ENCODE data around the gene CDK15.
A peak's percentile ranks its signal among the peaks of the same experiment; 100 is the strongest.

Gene CDK15

GRCh38 chr2:201907563-201907881 is 101.2 kb downstream of the CDK15 start:
- no peaks in the 10 kb centered on the region for H3K79me2 ChIP-seq (ENCODE audit: low read length)
- no peaks in the 10 kb centered on the region for H3K9me3 ChIP-seq (replicated peaks; ENCODE audit: insufficient read depth, low read length)
- TF ChIP-seq EZH2phosphoT487 (IDR thresholded peaks at IDR 0.05; ENCODE audit: low read length) (no peak), CTCF (IDR thresholded peaks at IDR 0.05; ENCODE audit: low read length) (no peak), EZH2 (optimal IDR thresholded peaks at IDR 0.05; ENCODE audit: low read depth, low read length) (no peak)
- no peak overlapping the region for H3K4me3 ChIP-seq (ENCODE audit: low read length)
- H3K9me2 ChIP-seq (replicated peaks; ENCODE audit: insufficient read depth, low read length), result no peaks in the 10 kb centered on the region
- DNase-seq, result no peak
- no peaks in the 10 kb centered on the region for H4K20me1 ChIP-seq (ENCODE audit: insufficient read depth, low read length)
- H3F3A ChIP-seq (ENCODE audit: insufficient read depth, low read length), result peaks cover 28% of the 10 kb centered on the region
- no peak overlapping the region for H3K9ac ChIP-seq (ENCODE audit: low read length)
- peaks cover 28% of the 10 kb centered on the region for H3K4me1 ChIP-seq (ENCODE audit: low read length)
- no peak overlapping the region for H3K4me2 ChIP-seq (ENCODE audit: low read depth, low read length)
- no peaks in the 10 kb centered on the region for H3K36me3 ChIP-seq (replicated peaks; ENCODE audit: insufficient read depth, low read length)
- H3K27me3 ChIP-seq (replicated peaks; ENCODE audit: insufficient read depth, low read length), result no peaks in the 10 kb centered on the region
- no peak overlapping the region for H3K27ac ChIP-seq (ENCODE audit: low read length)
- H2AFZ ChIP-seq (ENCODE audit: low read length), result no peak overlapping the region

GRCh38 chr2:201908901-201909300 is 102.6 kb downstream of the CDK15 start:
- H3K9me3 ChIP-seq (replicated peaks; ENCODE audit: insufficient read depth, low read length), result no peaks in the 10 kb centered on the region
- H3K27me3 ChIP-seq (replicated peaks; ENCODE audit: insufficient read depth, low read length), result no peaks in the 10 kb centered on the region
- H3K9ac ChIP-seq (ENCODE audit: low read length), result no peak overlapping the region; the same call in 1 of the 2 replicates
- H4K20me1 ChIP-seq (ENCODE audit: insufficient read depth, low read length), result no peaks in the 10 kb centered on the region
- H3K36me3 ChIP-seq (replicated peaks; ENCODE audit: insufficient read depth, low read length), result no peaks in the 10 kb centered on the region
- peak overlapping the region; percentile 32 for H2AFZ ChIP-seq (ENCODE audit: low read length)
- H3K79me2 ChIP-seq (ENCODE audit: low read length), result no peaks in the 10 kb centered on the region
- H3K4me2 ChIP-seq (ENCODE audit: low read depth, low read length), result peak overlapping the region; percentile 83
- peaks cover 28% of the 10 kb centered on the region for H3F3A ChIP-seq (ENCODE audit: insufficient read depth, low read length)
- H3K4me1 ChIP-seq (ENCODE audit: low read length), result peaks cover 27% of the 10 kb centered on the region
- DNase-seq, result no peak
- H3K27ac ChIP-seq (ENCODE audit: low read length), result peak overlapping the region; percentile 67; the same call in 1 of the 2 replicates
- peak overlapping the region; percentile 57 for H3K4me3 ChIP-seq (ENCODE audit: low read length)
- TF ChIP-seq EZH2phosphoT487 (IDR thresholded peaks at IDR 0.05; ENCODE audit: low read length), result no peak
- no peak for TF ChIP-seq EZH2 (optimal IDR thresholded peaks at IDR 0.05; ENCODE audit: low read depth, low read length)
- no peak for TF ChIP-seq CTCF (IDR thresholded peaks at IDR 0.05; ENCODE audit: low read length)
- H3K9me2 ChIP-seq (replicated peaks; ENCODE audit: insufficient read depth, low read length), result no peaks in the 10 kb centered on the region

GRCh38 chr2:201909348-201909747 is 103.0 kb downstream of the CDK15 start:
- no peaks in the 10 kb centered on the region for H3K79me2 ChIP-seq (ENCODE audit: low read length)

More at GRCh38 chr2:201909348-201909747, 103.0 kb downstream of the CDK15 start:
- Histone ChIP-seq H3K4me3 (ENCODE audit: low read length) (peak overlapping the region; percentile 57), H3K27me3 (replicated peaks; ENCODE audit: insufficient read depth, low read length) (no peaks in the 10 kb centered on the region), H3F3A (ENCODE audit: insufficient read depth, low read length) (peaks cover 24% of the 10 kb centered on the region), H3K9ac (ENCODE audit: low read length) (peak overlapping the region; percentile 28; the same call in 1 of the 2 replicates), H3K4me1 (ENCODE audit: low read length) (peaks cover 23% of the 10 kb centered on the region), H3K36me3 (replicated peaks; ENCODE audit: insufficient read depth, low read length) (no peaks in the 10 kb centered on the region), H3K4me2 (ENCODE audit: low read depth, low read length) (peak overlapping the region; percentile 83), H3K27ac (ENCODE audit: low read length) (peak overlapping the region; percentile 67; the same call in 1 of the 2 replicates), H3K9me2 (replicated peaks; ENCODE audit: insufficient read depth, low read length) (no peaks in the 10 kb centered on the region), H2AFZ (ENCODE audit: low read length) (peak overlapping the region; percentile 32), H3K9me3 (replicated peaks; ENCODE audit: insufficient read depth, low read length) (no peaks in the 10 kb centered on the region), H4K20me1 (ENCODE audit: insufficient read depth, low read length) (no peaks in the 10 kb centered on the region)
- no peak for TF ChIP-seq CTCF (IDR thresholded peaks at IDR 0.05; ENCODE audit: low read length)
- no peak for TF ChIP-seq EZH2 (optimal IDR thresholded peaks at IDR 0.05; ENCODE audit: low read depth, low read length)
- TF ChIP-seq EZH2phosphoT487 (IDR thresholded peaks at IDR 0.05; ENCODE audit: low read length), result no peak
- peak; percentile 9 for DNase-seq

Measured in MM.1S (cell line).